Mesendoderm (in vitro differentiated cells): Measurements from ENCODE around the gene SMPD4.
"Not testable (repeated sequence)": the region's sequence is repeated elsewhere in the genome, so short reads cannot be mapped to it uniquely, and the experiment has no call there.

Experiments used
- DNase-seq: peaks from one replicate; pipeline ENCODE4 v3.0.0; 2013
- H2AK5ac ChIP-seq: 2 replicates; pipeline ENCODE4 v1.6.1; 2013; ENCODE audit warnings: low read length, inconsistent platforms
- H2BK120ac ChIP-seq: 2 replicates; pipeline ENCODE4 v1.6.1; 2013; ENCODE audit warnings: low read depth, mild to moderate bottlenecking, low read length, moderate library complexity, mixed read lengths
- H2BK15ac ChIP-seq: replicated peaks from 2 replicates; pipeline ENCODE4 v1.6.1; 2013; ENCODE audit warnings: low read depth, mild to moderate bottlenecking, moderate library complexity
- H2BK5ac ChIP-seq: 2 replicates; pipeline ENCODE4 v1.6.1; 2013; ENCODE audit warnings: low read length, inconsistent platforms
- H3K18ac ChIP-seq: 2 replicates; pipeline ENCODE4 v1.6.1; 2013; ENCODE audit warnings: mild to moderate bottlenecking, low read length, mixed read lengths
- H3K23ac ChIP-seq: one replicate; pipeline ENCODE4 v1.6.1; 2013; ENCODE audit warnings: low read length
- H3K27ac ChIP-seq: 2 replicates; pipeline ENCODE4 v1.5.1; 2013; ENCODE audit warnings: low read depth, mild to moderate bottlenecking, inconsistent platforms, low read length, moderate library complexity
- H3K27me3 ChIP-seq: 2 replicates; pipeline ENCODE4 v1.6.1; 2013; ENCODE audit warnings: low read length, control low read depth, mild to moderate bottlenecking, inconsistent platforms; ENCODE audit not compliant: insufficient read depth, poor library complexity
- H3K36me3 ChIP-seq: 2 replicates; pipeline ENCODE4 v1.6.1; 2013; ENCODE audit warnings: low read length, inconsistent platforms; ENCODE audit not compliant: control insufficient read depth, insufficient read depth
- H3K4ac ChIP-seq: one replicate; pipeline ENCODE4 v1.6.1; 2013; ENCODE audit warnings: low read depth, mild to moderate bottlenecking, low read length, moderate library complexity
- H3K4me1 ChIP-seq: 2 replicates; pipeline ENCODE4 v1.6.1; 2013; ENCODE audit warnings: low read depth, low read length, inconsistent platforms; ENCODE audit not compliant: control insufficient read depth
- H3K4me2 ChIP-seq: 2 replicates; pipeline ENCODE4 v1.6.1; 2013; ENCODE audit warnings: low read length
- H3K4me3 ChIP-seq: 2 replicates; pipeline ENCODE4 v1.5.1; 2013; ENCODE audit warnings: mild to moderate bottlenecking, low read length
- H3K56ac ChIP-seq: one replicate; pipeline ENCODE4 v1.6.1; 2013; ENCODE audit warnings: low read length
- H3K79me1 ChIP-seq: 2 replicates; pipeline ENCODE4 v1.6.1; 2013; ENCODE audit warnings: low read length, inconsistent platforms
- H3K79me2 ChIP-seq: 2 replicates; pipeline ENCODE4 v1.6.1; 2013; ENCODE audit warnings: mild to moderate bottlenecking, low read length; ENCODE audit not compliant: control insufficient read depth, insufficient read depth
- H3K9ac ChIP-seq: 2 replicates; pipeline ENCODE4 v1.6.1; 2013; ENCODE audit warnings: low read length, inconsistent platforms
- H4K5ac ChIP-seq: one replicate; pipeline ENCODE4 v1.6.1; 2013; ENCODE audit warnings: low read length
- H4K8ac ChIP-seq: one replicate; pipeline ENCODE4 v1.6.1; 2013; ENCODE audit warnings: low read depth, mild to moderate bottlenecking, control low read depth, low read length, moderate library complexity
- WGBS: extraction: QIAGEN DNeasy Blood & Tissue Kit; methylation state at CpG from one replicate; pipeline ENCODE4 v1.1.7; 2013; ENCODE audit warnings: low lambda C conversion rate, missing lambda C conversion rate; ENCODE audit not compliant: insufficient coverage; ENCODE audit errors: extremely low coverage; 5-methylcytosine and 5-hydroxymethylcytosine counted together

Gene SMPD4

GRCh38 chr2:130228005-130228404 lies 46.6 kb upstream of the SMPD4 start:
- H2BK15ac ChIP-seq, H3K4me3 ChIP-seq, H4K5ac ChIP-seq, H2BK120ac ChIP-seq, H3K79me1 ChIP-seq, H3K9ac ChIP-seq, H3K23ac ChIP-seq, H4K8ac ChIP-seq, H2AK5ac ChIP-seq, H3K79me2 ChIP-seq, DNase-seq, H3K4me2 ChIP-seq, H3K27me3 ChIP-seq, H3K56ac ChIP-seq, H2BK5ac ChIP-seq, H3K27ac ChIP-seq, H3K4me1 ChIP-seq, H3K4ac ChIP-seq, H3K36me3 ChIP-seq, H3K18ac ChIP-seq: not testable (repeated sequence)
- WGBS: no CpG with 5 or more reads among the region's 21 CpGs

DNA sequence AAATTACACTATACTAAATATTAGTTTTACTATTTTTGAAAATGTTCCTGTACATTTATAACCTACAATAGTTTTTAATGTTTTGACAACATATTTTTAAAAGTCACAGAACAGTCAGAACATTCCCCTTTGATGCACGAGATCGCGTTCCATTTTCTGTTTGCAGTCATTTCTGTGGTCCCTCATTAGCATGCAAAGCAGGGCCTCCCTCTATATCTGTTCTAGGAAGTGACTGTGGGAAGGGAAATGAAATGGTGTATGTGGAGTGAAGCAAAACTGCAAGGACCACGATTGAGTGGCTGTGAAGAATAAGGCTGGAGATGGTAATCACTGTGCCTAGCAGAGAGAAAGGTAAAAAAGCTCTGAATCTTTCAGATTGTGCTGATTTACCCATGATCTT lies 41.1 kb upstream of the SMPD4 start:
- H3K23ac ChIP-seq, H3K79me2 ChIP-seq, H4K8ac ChIP-seq, H3K79me1 ChIP-seq, H3K27ac ChIP-seq, H3K4me1 ChIP-seq, H4K5ac ChIP-seq, H2AK5ac ChIP-seq, H3K4me3 ChIP-seq, H3K56ac ChIP-seq, H3K9ac ChIP-seq, H3K4me2 ChIP-seq, H2BK5ac ChIP-seq, DNase-seq, H2BK15ac ChIP-seq, H3K36me3 ChIP-seq, H2BK120ac ChIP-seq, H3K4ac ChIP-seq, H3K27me3 ChIP-seq, H3K18ac ChIP-seq: not testable (repeated sequence)
- no CpG with 5 or more reads among the region's 4 CpGs for WGBS

DNA sequence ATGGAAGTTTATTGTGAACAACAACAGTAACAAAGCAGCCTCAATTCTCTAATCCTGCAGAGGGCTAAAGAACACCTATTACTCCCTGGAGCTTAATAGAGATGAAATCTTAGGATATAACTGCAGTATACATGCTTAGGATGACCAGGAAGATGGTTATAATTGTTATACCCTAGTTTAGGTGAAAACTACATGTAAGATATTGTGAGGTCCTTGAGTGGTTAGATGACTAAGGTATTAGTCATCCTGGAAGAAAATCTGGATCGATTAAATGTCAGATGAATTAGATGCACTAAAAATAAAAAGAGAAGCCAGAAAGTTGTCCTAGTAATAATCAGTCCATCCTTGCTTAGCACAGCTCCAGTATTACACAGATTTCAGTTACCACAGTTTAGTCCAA lies 39.1 kb upstream of the SMPD4 start:
- H3K79me2 ChIP-seq, H4K8ac ChIP-seq, H2BK120ac ChIP-seq, H3K23ac ChIP-seq, DNase-seq, H3K4ac ChIP-seq, H3K4me2 ChIP-seq, H3K36me3 ChIP-seq, H3K27me3 ChIP-seq, H4K5ac ChIP-seq, H2BK5ac ChIP-seq, H3K27ac ChIP-seq, H2AK5ac ChIP-seq, H3K4me1 ChIP-seq, H3K79me1 ChIP-seq, H2BK15ac ChIP-seq, H3K56ac ChIP-seq, H3K18ac ChIP-seq, H3K9ac ChIP-seq, H3K4me3 ChIP-seq: not testable (repeated sequence)
- WGBS: no CpG with 5 or more reads among the region's 1 CpG

- not testable (repeated sequence) for H4K5ac ChIP-seq, H3K4me1 ChIP-seq, H2BK5ac ChIP-seq, H3K79me2 ChIP-seq, H3K79me1 ChIP-seq, H4K8ac ChIP-seq, H3K27me3 ChIP-seq, H3K56ac ChIP-seq, H2BK120ac ChIP-seq, H2AK5ac ChIP-seq, H3K4me3 ChIP-seq, H3K9ac ChIP-seq, H3K18ac ChIP-seq, H3K23ac ChIP-seq, H3K4ac ChIP-seq, H3K4me2 ChIP-seq, H2BK15ac ChIP-seq, DNase-seq, H3K36me3 ChIP-seq, H3K27ac ChIP-seq
- WGBS: no CpG with 5 or more reads among the region's 2 CpGs
These were observed 37.7 kb upstream of the SMPD4 start for GRCh38 chr2:130219147-130219546.

DNA sequence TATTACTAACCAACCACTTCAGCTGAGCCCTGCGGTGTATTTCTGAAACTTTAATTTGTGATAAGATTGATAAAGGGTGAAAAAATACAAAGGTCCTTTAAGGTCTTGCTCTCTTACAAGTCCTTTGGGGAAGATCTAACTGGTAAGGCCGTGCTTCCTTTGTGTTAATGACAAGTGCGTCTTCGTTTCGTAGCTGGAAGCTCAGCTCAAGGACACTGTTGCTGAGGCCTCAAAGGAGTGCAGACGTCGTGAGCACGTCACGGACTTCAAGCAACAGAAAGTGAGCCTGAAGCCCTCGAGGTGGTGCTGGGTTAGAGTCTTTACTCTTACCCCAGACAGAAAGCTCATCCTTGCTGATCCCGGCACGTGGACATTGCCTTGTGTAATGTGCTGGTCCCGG lies 25.6 kb upstream of the SMPD4 start:
- no CpG with 5 or more reads among the region's 13 CpGs for WGBS
- H3K36me3 ChIP-seq, H3K18ac ChIP-seq, H4K5ac ChIP-seq, H3K79me1 ChIP-seq, H3K79me2 ChIP-seq, H3K9ac ChIP-seq, H3K56ac ChIP-seq, H2BK15ac ChIP-seq, H2BK5ac ChIP-seq, H3K4me2 ChIP-seq, H3K4ac ChIP-seq, H3K27ac ChIP-seq, H3K4me1 ChIP-seq, H3K4me3 ChIP-seq, H3K27me3 ChIP-seq, H2BK120ac ChIP-seq, H4K8ac ChIP-seq, H3K23ac ChIP-seq, H2AK5ac ChIP-seq, DNase-seq: not testable (repeated sequence)

GRCh38 chr2:130203150-130203549 lies 21.7 kb upstream of the SMPD4 start:
- H2BK120ac ChIP-seq, H3K4me3 ChIP-seq, H3K36me3 ChIP-seq, H3K27ac ChIP-seq, H3K4me1 ChIP-seq, H3K79me2 ChIP-seq, H3K4me2 ChIP-seq, H3K4ac ChIP-seq, H4K8ac ChIP-seq, H3K23ac ChIP-seq, H3K18ac ChIP-seq, H2BK5ac ChIP-seq, DNase-seq, H3K27me3 ChIP-seq, H3K9ac ChIP-seq, H2AK5ac ChIP-seq, H4K5ac ChIP-seq, H3K56ac ChIP-seq, H3K79me1 ChIP-seq, H2BK15ac ChIP-seq: not testable (repeated sequence)
- WGBS: no CpG with 5 or more reads among the region's 3 CpGs
